SH-SY5Y (cell line): ENCODE measurements around the gene DLL4.

ENCODE experiments used
- GATA2 ChIP-seq: IDR thresholded peaks from 2 replicates; pipeline ENCODE4 v1.6.1; 2011; ENCODE audit warnings: mild to moderate bottlenecking, low read depth, low read length
- GATA3 ChIP-seq: IDR thresholded peaks from 2 replicates; pipeline ENCODE4 v1.6.1; 2011; ENCODE audit warnings: low read depth, mild to moderate bottlenecking, low read length, moderate library complexity

DNA sequence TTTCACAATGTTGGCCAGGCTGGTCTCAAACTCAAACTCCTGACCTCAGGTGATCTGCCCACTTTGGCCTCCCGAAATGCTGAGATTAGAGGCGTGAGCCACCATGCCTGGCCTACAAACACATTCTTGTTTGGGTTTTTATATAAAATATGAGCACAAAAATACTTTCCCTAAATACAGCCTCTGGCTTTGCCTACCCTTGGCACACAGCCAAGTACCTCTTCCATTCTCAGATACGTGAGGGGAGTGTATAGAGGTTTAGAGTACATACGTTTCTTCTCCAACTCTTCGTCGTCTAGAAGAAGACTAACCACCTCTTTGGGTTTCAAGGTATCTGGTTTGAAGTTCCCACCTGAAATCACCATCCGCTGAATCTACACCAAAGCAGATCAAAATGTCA, 57.7 kb downstream of the DLL4 start:
- TF ChIP-seq GATA2 = no peak
- no peak for TF ChIP-seq GATA3
